Gastrocnemius medialis (tissue), 4 donors: ENCODE measurements around the gene APOBEC4. TPM values are rescaled to one million over a fixed set of nuclear protein-coding genes. Genes with fewer than 3 reads are reported as not detected.

Source experiments
- ATAC-seq, 2 donors: fragments of 150-250 bp; one replicate each; pipeline ENCODE4 v1.9.1; 2016
- DNase-seq, 2 donors: peaks; one replicate each; pipeline ENCODE4 v3.0.0-alpha.2; 2019
- H3K27ac ChIP-seq, 4 donors: fragments of 200-600 bp; sonication (generic); 1 replicate in 1 of 4; 2 replicates in 3 of 4; pipeline ENCODE4 v1.5.1; 2016 to 2018; ENCODE audit warnings: mild to moderate bottlenecking in 2 of 4, moderate library complexity in 1 of 4
- H3K27me3 ChIP-seq, 3 donors: fragments of 200-600 bp; sonication (generic) in 2 of 3; 1 replicate in 1 of 3; 2 replicates in 2 of 3; pipeline versions ENCODE4 v1.5.1 to v1.6.0; 2016 to 2019; ENCODE audit warnings: mild to moderate bottlenecking in 1 of 3, moderate library complexity in 1 of 3
- H3K36me3 ChIP-seq, 2 donors: fragments of 200-600 bp; sonication (generic) in 1 of 2; one replicate each; pipeline ENCODE4 v1.5.1; 2017 to 2018
- H3K4me1 ChIP-seq, 2 donors: fragments of 200-600 bp; sonication (generic) in 1 of 2; one replicate each; pipeline ENCODE4 v1.5.1; 2016 to 2017; ENCODE audit warnings: mild to moderate bottlenecking in 2 of 2
- H3K4me3 ChIP-seq, 4 donors: fragments of 200-600 bp; sonication (generic) in 3 of 4; 1 replicate in 1 of 4; 2 replicates in 3 of 4; pipeline ENCODE4 v1.5.1; 2016 to 2019; ENCODE audit warnings: mild to moderate bottlenecking in 2 of 4
- H3K9me3 ChIP-seq, 3 donors: fragments of 200-600 bp; sonication (generic) in 2 of 3; 1 replicate in 1 of 3; 2 replicates in 2 of 3; pipeline ENCODE4 v1.5.1; 2016 to 2019
- POLR2A ChIP-seq, 2 donors: fragments of 450-650 bp; IDR thresholded peaks; one replicate each; pipeline ENCODE4 v1.6.1; 2017; ENCODE audit warnings: antibody characterized with exemption in 2 of 2, mild to moderate bottlenecking in 2 of 2, moderate library complexity in 2 of 2
- in situ Hi-C, 4 donors: fragments of 200-750 bp; cut with MboI; loops; one replicate each; pipeline versions ENCODE4 v1.15.0 to v1.8.0; 2017; ENCODE audit warnings: low sequenced_read_pairs in 4 of 4
- intact Hi-C: fragments of 100-400 bp; cut with DNase I; formaldehyde crosslinking; loops from one replicate; pipeline ENCODE4 v1.15.1; 2023; ENCODE audit warnings: low total_unique reads
- total RNA-seq, 4 donors: library from RNA; depleted of rRNA; stranded (reverse); fragments of >200 nt; gene quantifications; one replicate each; pipeline versions ENCODE4 v1.1.0 to v1.2.3, GENCODE V29; 2016
- TF ChIP-seq, protein P1 (sequence below), 5 experiments: fragments of 450-650 bp in 3 of 5; fragments of 200-600 bp in 2 of 5; sonication (generic) in 2 of 5; IDR thresholded peaks in 4 of 5; conservative IDR thresholded peaks in 1 of 5; 1 replicate in 4 of 5; 2 replicates in 1 of 5; pipeline ENCODE4 v1.5.1; 2016 to 2019; ENCODE audit warnings: antibody characterized with exemption in 5 of 5, mild to moderate bottlenecking in 3 of 5, moderate library complexity in 3 of 5

Gene APOBEC4
- total RNA-seq, 4 donors from 2014 or later, result not detected

DNA sequence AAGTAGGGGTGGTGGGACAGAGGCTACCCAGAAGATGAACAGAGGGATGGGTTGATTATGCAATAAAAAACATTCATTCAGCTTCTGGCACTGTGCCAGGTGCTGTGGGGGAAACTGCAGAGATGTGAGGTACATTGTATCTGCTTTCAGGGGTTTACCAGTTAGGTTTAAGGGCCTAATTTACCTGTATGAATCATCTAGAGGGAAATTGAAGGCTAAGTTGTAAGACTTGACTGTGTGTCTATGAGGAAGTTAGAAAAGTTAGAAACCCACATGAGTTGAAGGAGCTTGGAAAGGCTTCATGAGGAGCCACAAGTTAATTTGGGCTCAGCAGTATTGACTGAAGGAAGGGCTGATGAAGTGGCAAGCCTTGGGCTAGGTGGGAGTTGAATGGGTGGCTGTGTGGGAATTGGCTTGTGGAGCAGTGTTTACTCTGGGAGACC lies 36.7 kb upstream of the APOBEC4 start:
- H3K4me1 ChIP-seq, result no peaks in the 10 kb centered on the region
- no peaks in the 10 kb centered on the region for H3K9me3 ChIP-seq
- H3K27me3 ChIP-seq, result no peaks in the 10 kb centered on the region
- no peaks in the 10 kb centered on the region for H3K36me3 ChIP-seq
- in situ Hi-C loops (no loop called here), intact Hi-C loops (no loop called here)
- no peak overlapping the region for H3K27ac ChIP-seq
- no peak for ATAC-seq
- no peak for DNase-seq
- H3K4me3 ChIP-seq, result no peak overlapping the region
- no peak for TF ChIP-seq POLR2A (IDR thresholded peaks at IDR 0.05)
- TF ChIP-seq, protein P1, sequence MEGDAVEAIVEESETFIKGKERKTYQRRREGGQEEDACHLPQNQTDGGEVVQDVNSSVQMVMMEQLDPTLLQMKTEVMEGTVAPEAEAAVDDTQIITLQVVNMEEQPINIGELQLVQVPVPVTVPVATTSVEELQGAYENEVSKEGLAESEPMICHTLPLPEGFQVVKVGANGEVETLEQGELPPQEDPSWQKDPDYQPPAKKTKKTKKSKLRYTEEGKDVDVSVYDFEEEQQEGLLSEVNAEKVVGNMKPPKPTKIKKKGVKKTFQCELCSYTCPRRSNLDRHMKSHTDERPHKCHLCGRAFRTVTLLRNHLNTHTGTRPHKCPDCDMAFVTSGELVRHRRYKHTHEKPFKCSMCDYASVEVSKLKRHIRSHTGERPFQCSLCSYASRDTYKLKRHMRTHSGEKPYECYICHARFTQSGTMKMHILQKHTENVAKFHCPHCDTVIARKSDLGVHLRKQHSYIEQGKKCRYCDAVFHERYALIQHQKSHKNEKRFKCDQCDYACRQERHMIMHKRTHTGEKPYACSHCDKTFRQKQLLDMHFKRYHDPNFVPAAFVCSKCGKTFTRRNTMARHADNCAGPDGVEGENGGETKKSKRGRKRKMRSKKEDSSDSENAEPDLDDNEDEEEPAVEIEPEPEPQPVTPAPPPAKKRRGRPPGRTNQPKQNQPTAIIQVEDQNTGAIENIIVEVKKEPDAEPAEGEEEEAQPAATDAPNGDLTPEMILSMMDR (IDR thresholded peaks at IDR 0.05 in 4 of 5, conservative IDR thresholded peaks at IDR 0.05 in 1 of 5), result no peak

DNA sequence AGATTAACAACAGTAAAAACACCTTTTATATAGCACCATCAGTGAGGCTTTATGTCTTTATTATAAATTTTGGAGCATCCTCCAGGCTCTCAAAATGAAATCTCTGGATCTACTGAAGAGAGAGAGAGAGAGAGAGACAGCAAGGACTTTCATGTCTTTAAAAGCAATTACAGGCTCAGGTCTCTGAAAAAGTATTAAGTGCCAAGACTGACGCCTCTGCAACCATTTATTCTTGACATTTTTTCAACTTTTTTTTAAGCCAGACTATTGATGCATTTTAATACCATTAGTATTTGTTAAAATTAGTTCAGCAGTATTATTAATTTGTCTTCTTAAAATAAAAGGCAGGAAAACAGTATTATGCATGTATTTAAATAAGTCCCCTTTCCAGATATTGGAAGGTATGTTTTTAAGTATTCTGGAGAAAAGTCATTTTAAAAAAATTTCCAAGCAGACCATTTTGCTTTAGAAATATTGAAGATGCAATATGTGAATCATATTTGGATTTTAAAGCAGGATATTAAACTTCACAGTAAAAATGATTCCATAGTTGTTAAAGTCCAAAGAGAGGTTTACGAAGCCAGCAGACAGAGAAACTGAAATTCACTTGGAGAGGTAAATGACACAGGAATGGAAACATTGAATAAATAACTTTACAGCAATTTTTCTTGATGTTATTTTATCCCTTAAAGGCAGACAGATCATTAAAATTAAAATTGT lies 35.4 kb upstream of the APOBEC4 start:
- intact Hi-C loops (no loop called here), in situ Hi-C loops (no loop called here)
- ATAC-seq (no peak), DNase-seq (no peak)
- Histone ChIP-seq H3K9me3 (no peaks in the 10 kb centered on the region), H3K27ac (no peak overlapping the region), H3K4me1 (no peaks in the 10 kb centered on the region), H3K36me3 (no peaks in the 10 kb centered on the region), H3K27me3 (no peaks in the 10 kb centered on the region), H3K4me3 (no peak overlapping the region)
- TF ChIP-seq POLR2A (IDR thresholded peaks at IDR 0.05), result no peak
- TF ChIP-seq, protein P1 (IDR thresholded peaks at IDR 0.05 in 4 of 5, conservative IDR thresholded peaks at IDR 0.05 in 1 of 5), result no peak

DNA sequence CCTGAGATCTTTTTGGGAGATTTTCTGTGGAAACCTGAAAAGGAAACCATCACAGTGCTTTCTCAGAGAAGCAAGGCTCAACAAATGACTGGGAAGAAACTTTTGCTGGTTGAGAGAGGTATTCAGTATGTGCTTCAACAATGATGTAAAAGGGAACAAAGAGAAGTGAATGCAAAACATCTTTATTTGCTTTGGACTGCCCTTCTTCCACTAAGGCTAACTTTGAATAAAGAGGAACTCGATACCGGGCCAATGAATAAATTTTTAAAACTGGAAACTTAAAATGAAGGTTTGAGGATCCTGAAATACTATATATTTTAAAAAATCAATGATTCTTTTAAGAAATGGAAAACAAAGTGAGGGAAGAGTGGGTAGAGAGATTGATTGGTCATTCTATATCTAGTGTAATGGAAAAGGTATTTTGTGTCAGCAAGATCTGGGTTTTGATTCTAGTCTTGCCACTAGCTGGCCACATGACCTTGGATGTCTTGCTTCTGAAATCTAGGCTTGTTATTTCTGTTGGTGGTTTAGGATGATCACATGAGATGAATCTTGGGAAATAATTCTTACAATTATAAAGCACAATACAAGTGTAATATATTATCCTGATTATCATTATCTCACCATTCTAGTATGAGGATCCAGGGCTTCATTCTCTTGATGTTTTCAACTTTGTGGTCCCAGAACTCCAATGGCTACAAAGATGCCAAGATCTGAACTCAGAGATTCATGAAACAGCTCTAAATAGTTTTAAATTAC lies 34.6 kb upstream of the APOBEC4 start:
- Histone ChIP-seq H3K27ac (no peak overlapping the region), H3K27me3 (no peaks in the 10 kb centered on the region), H3K9me3 (no peaks in the 10 kb centered on the region), H3K4me3 (no peak overlapping the region), H3K4me1 (no peaks in the 10 kb centered on the region), H3K36me3 (no peaks in the 10 kb centered on the region)
- intact Hi-C loops (no loop called here), in situ Hi-C loops (no loop called here)
- no peak for ATAC-seq
- no peak for DNase-seq
- TF ChIP-seq POLR2A (IDR thresholded peaks at IDR 0.05), result no peak
- TF ChIP-seq, protein P1 (IDR thresholded peaks at IDR 0.05 in 4 of 5, conservative IDR thresholded peaks at IDR 0.05 in 1 of 5), result no peak

DNA sequence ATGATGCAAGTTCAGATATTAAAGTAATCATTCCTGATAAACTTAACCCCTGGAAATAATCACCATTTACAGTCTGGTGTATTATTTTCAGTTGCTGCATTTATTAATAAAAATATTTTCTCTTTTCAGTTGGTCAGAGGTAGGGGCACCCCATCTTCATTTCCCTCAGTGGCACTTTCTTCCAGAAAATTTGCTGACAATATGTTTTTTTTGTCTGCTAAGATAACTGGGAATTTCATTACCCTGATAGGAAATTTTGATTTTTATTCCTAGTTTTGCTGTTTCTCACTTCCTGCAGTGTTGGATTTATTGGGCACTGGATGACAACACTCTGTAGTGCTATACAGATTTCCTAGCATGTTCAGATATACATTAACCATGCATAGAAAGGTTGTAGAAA lies 33.1 kb upstream of the APOBEC4 start:
- no peak overlapping the region for H3K27ac ChIP-seq
- H3K27me3 ChIP-seq, result no peaks in the 10 kb centered on the region
- DNase-seq, result no peak
- H3K9me3 ChIP-seq, result no peaks in the 10 kb centered on the region
- H3K4me1 ChIP-seq, result no peaks in the 10 kb centered on the region
- TF ChIP-seq, protein P1 (IDR thresholded peaks at IDR 0.05 in 4 of 5, conservative IDR thresholded peaks at IDR 0.05 in 1 of 5), result no peak
- TF ChIP-seq POLR2A (IDR thresholded peaks at IDR 0.05), result no peak
- intact Hi-C loops (no loop called here), in situ Hi-C loops (no loop called here)
- H3K36me3 ChIP-seq, result no peaks in the 10 kb centered on the region
- H3K4me3 ChIP-seq, result no peak overlapping the region
- ATAC-seq, result no peak
